Fibroblast of skin of scalp (primary cell): ENCODE measurements around the gene YIPF1.
"Not testable (repeated sequence)": the region's sequence is repeated elsewhere in the genome, so short reads cannot be mapped to it uniquely, and the experiment has no call there.

Experiments
- DNase-seq: peaks from one replicate; pipeline ENCODE4 v3.0.0-alpha.2; 2013

YIPF1 gene

GRCh38 chr1:53894644-53895043 is 5.0 kb upstream of the YIPF1 start:
- no peak for DNase-seq

GRCh38 chr1:53893999-53894636 is 4.5 kb upstream of the YIPF1 start, which contains the start of gene DIO1:
TSS of gene DIO1 (plus strand) at chr1:53894187. CDS start at chr1:53894211, 24 bp downstream.
- DNase-seq: no peak

- DNase-seq: no peak
Observed at GRCh38 chr1:53892911-53893310, 3.3 kb upstream of the YIPF1 start.

- DNase-seq: no peak
Observed at GRCh38 chr1:53891678-53892077, 2.1 kb upstream of the YIPF1 start.

GRCh38 chr1:53891018-53891417 is 1.4 kb upstream of the YIPF1 start:
- no peak for DNase-seq

- no peak for DNase-seq
Observed at GRCh38 chr1:53890522-53890941, 935 bp upstream of the YIPF1 start.

- DNase-seq: no peak
Observed at GRCh38 chr1:53888681-53889080, 916 bp downstream of the YIPF1 start.

- not testable (repeated sequence) for DNase-seq
Observed at GRCh38 chr1:53883600-53883999, 6.0 kb downstream of the YIPF1 start.

- DNase-seq: not testable (repeated sequence)
Observed at GRCh38 chr1:53881853-53882252, 7.7 kb downstream of the YIPF1 start.

- DNase-seq: peak; percentile 53
Observed at GRCh38 chr1:53878492-53879105, 11.0 kb downstream of the YIPF1 start.

- DNase-seq: not testable (repeated sequence)
Observed at GRCh38 chr1:53875150-53875549, 14.4 kb downstream of the YIPF1 start.

- DNase-seq: no peak
Observed at GRCh38 chr1:53871773-53872484, 17.7 kb downstream of the YIPF1 start.

- DNase-seq: no peak
Observed at GRCh38 chr1:53871221-53871620, 18.4 kb downstream of the YIPF1 start.

GRCh38 chr1:53869454-53870117 is 20.0 kb downstream of the YIPF1 start:
- no peak for DNase-seq

- DNase-seq: no peak
Observed at GRCh38 chr1:53868565-53868964, 21.0 kb downstream of the YIPF1 start.

GRCh38 chr1:53862507-53862906 is 27.1 kb downstream of the YIPF1 start:
- no peak for DNase-seq

- DNase-seq: peak; percentile 58
Observed at GRCh38 chr1:53860967-53861411, 28.6 kb downstream of the YIPF1 start.

GRCh38 chr1:53851571-53852285 is 37.9 kb downstream of the YIPF1 start:
- no peak for DNase-seq

- no peak for DNase-seq
Observed at GRCh38 chr1:53850082-53850673, 39.4 kb downstream of the YIPF1 start.

GRCh38 chr1:53847980-53848379 is 41.6 kb downstream of the YIPF1 start:
- DNase-seq: no peak

- no peak for DNase-seq
Observed at GRCh38 chr1:53842347-53842746, 47.2 kb downstream of the YIPF1 start.

- DNase-seq: no peak
Observed at GRCh38 chr1:53838654-53838974, 51.0 kb downstream of the YIPF1 start.
